H1 (cell line): ENCODE measurements around the gene TOM1L2. TPM values are rescaled to one million over a fixed set of nuclear protein-coding genes. Genes with fewer than 3 reads are reported as not detected.

Experiments used
- CBX5 ChIP-seq: fragments of 300-800, 300-1000 bp; sonication (generic); IDR thresholded peaks from 2 replicates; pipeline ENCODE4 v1.7.1; 2016; ENCODE audit warnings: antibody characterized with exemption, low read length, low read depth
- CBX8 ChIP-seq: fragments of 300-800, 300-1000 bp; sonication (generic); IDR thresholded peaks from 2 replicates; pipeline ENCODE4 v1.7.1; 2016; ENCODE audit warnings: low read depth, low read length, borderline replicate concordance
- CHD2 ChIP-seq: IDR thresholded peaks from 2 replicates; pipeline ENCODE4 v1.6.1; 2012; ENCODE audit warnings: low read length, improper control_type of control experiment
- CREB1 ChIP-seq: IDR thresholded peaks from 2 replicates; pipeline ENCODE4 v1.6.1; 2012; ENCODE audit warnings: inconsistent platforms
- FOSL1 ChIP-seq: IDR thresholded peaks from 2 replicates; pipeline ENCODE4 v1.6.1; 2011; ENCODE audit warnings: mild to moderate bottlenecking, low read depth, low read length, moderate library complexity; ENCODE audit not compliant: insufficient read depth
- GABPA ChIP-seq: IDR thresholded peaks from 2 replicates; pipeline ENCODE4 v1.6.1; 2011; ENCODE audit warnings: mild to moderate bottlenecking, low read length, moderate library complexity, borderline replicate concordance; ENCODE audit not compliant: insufficient read depth
- HDAC2 ChIP-seq, 2 experiments: fragments of 300-600 bp in 1 of 2; sonication (generic) in 1 of 2; IDR thresholded peaks; 2 replicates each; pipeline ENCODE4 v1.6.1; 2011 to 2012; ENCODE audit warnings: low read depth in 2 of 2, low read length in 2 of 2, mild to moderate bottlenecking in 2 of 2, moderate library complexity in 2 of 2, borderline replicate concordance in 1 of 2, inconsistent platforms in 1 of 2
- JUN ChIP-seq: IDR thresholded peaks from 2 replicates; pipeline ENCODE4 v1.6.1; 2011; ENCODE audit warnings: low read depth, mild to moderate bottlenecking, improper control_type of control experiment, low read length
- KDM4A ChIP-seq: IDR thresholded peaks from one replicate; pipeline ENCODE4 v1.7.1; 2012; ENCODE audit warnings: low read depth, mild to moderate bottlenecking, moderate library complexity, low read length, inconsistent platforms; ENCODE audit not compliant: severe bottlenecking
- KDM5A ChIP-seq: fragments of 200-600 bp; IDR thresholded peaks from 2 replicates; pipeline ENCODE4 v1.7.1; 2012; ENCODE audit warnings: mild to moderate bottlenecking, low read length, inconsistent platforms, mixed read lengths
- PHF8 ChIP-seq: fragments of 200-600 bp; sonication (generic); conservative IDR thresholded peaks from 2 replicates; pipeline ENCODE4 v1.7.1; 2012; ENCODE audit warnings: low read depth, mild to moderate bottlenecking, inconsistent platforms, low read length, moderate library complexity
- POLR2A ChIP-seq, 2 experiments: IDR thresholded peaks; 1 replicate in 1 of 2; 2 replicates in 1 of 2; pipeline ENCODE4 v1.6.1; 2011; ENCODE audit warnings: low read depth in 2 of 2, low read length in 2 of 2, mild to moderate bottlenecking in 2 of 2; ENCODE audit errors: control extremely low read depth in 1 of 2
- RBBP5 ChIP-seq: IDR thresholded peaks from 2 replicates; pipeline ENCODE4 v1.7.1; 2012; ENCODE audit warnings: low read depth, mild to moderate bottlenecking, inconsistent platforms, low read length, moderate library complexity, borderline replicate concordance
- RXRA ChIP-seq: IDR thresholded peaks from 2 replicates; pipeline ENCODE4 v1.6.1; 2011; ENCODE audit warnings: low read depth, mild to moderate bottlenecking, low read length, moderate library complexity; ENCODE audit not compliant: insufficient read depth
- SAP30 ChIP-seq: fragments of 300-600 bp; sonication (generic); IDR thresholded peaks from 2 replicates; pipeline ENCODE4 v1.7.1; 2012; ENCODE audit warnings: low read length, moderate library complexity, mild to moderate bottlenecking, inconsistent platforms; ENCODE audit not compliant: insufficient read depth, insufficient replicate concordance
- SIRT6 ChIP-seq: IDR thresholded peaks from one replicate; pipeline ENCODE4 v1.7.1; 2012; ENCODE audit warnings: low read length, inconsistent platforms
- SIX5 ChIP-seq: IDR thresholded peaks from 2 replicates; pipeline ENCODE4 v1.6.1; 2011; ENCODE audit warnings: mild to moderate bottlenecking, low read depth, low read length
- SP1 ChIP-seq: IDR thresholded peaks from 2 replicates; pipeline ENCODE4 v1.6.1; 2011; ENCODE audit warnings: low read depth, low read length
- SP2 ChIP-seq: IDR thresholded peaks from 2 replicates; pipeline ENCODE4 v1.6.1; 2012; ENCODE audit warnings: mild to moderate bottlenecking, low read length, inconsistent platforms
- SP4 ChIP-seq: IDR thresholded peaks from 2 replicates; pipeline ENCODE4 v1.6.1; 2012; ENCODE audit warnings: low read length, inconsistent platforms
- SUZ12 ChIP-seq: fragments of 200-600 bp; sonication (generic); IDR thresholded peaks from 2 replicates; pipeline ENCODE4 v1.6.1; 2012; ENCODE audit warnings: mild to moderate bottlenecking, inconsistent platforms, low read length, moderate library complexity, mixed read lengths
- TCF12 ChIP-seq: IDR thresholded peaks from 2 replicates; pipeline ENCODE4 v1.6.1; 2011; ENCODE audit warnings: low read depth, mild to moderate bottlenecking, low read length
- USF2 ChIP-seq: IDR thresholded peaks from 2 replicates; pipeline ENCODE4 v1.6.1; 2011; ENCODE audit warnings: low read length, improper control_type of control experiment
- YY1 ChIP-seq: IDR thresholded peaks from 2 replicates; pipeline ENCODE4 v1.6.1; 2011; ENCODE audit warnings: low read depth, mild to moderate bottlenecking, low read length
- polyA plus RNA-seq, 7 experiments: library from polyadenylated mRNA; depleted of rRNA in 3 of 7; stranded (reverse) in 5 of 7; unstranded in 2 of 7; fragments of >200 nt in 5 of 7; fragments of 200-250 nt in 2 of 7; gene quantifications; 1 replicate in 5 of 7; 2 replicates in 1 of 7; 4 replicates in 1 of 7; pipeline versions ENCODE4 v1.2.1 to v1.2.3, GENCODE V29; 2011 to 2013; ENCODE audit warnings: missing spikeins in 2 of 7, mixed read lengths in 2 of 7
- total RNA-seq: library from RNA; stranded (reverse); fragmentation: NEBNext Ultra II Directional; extraction: Animal tissue kit (Norgen Biotek cat#: 25700); gene quantifications from 2 replicates; pipeline ENCODE4 v1.2.1, GENCODE V29; 2021

TOM1L2 gene
- total and polyA plus RNA-seq, 2 of the 8 experiments (the other 6 are each of a cell fraction or from before 2014, with no cell fraction given): 2.0 to 3.4 TPM

- TF ChIP-seq TCF12 (0 out of 2 replicates have a peak, but pooled peaks have one; percentile 37), YY1 (no peak), SP1 (peak; percentile 100), CREB1 (peak; percentile 85), RXRA (no peak), SIX5 (no peak), SP2 (peak; percentile 99), HDAC2 (IDR thresholded peaks at IDR 0.05; ENCODE audit: borderline replicate concordance in 1 of 2, low read depth in 2 of 2, low read length in 2 of 2) (peak in 1 of 2 experiments; percentile 41; a peak in 1 of 4 replicates), RBBP5 (no peak), FOSL1 (no peak), POLR2A (IDR thresholded peaks at IDR 0.05; ENCODE audit: control extremely low read depth in 1 of 2, low read depth in 2 of 2, low read length in 2 of 2) (no peak), USF2 (peak; percentile 97), SAP30 (peak; percentile 97), SP4 (peak; percentile 98), CBX5 (no peak), CBX8 (no peak), KDM4A (peak; percentile 67), SIRT6 (no peak), CHD2 (peak; percentile 97), SUZ12 (no peak), JUN (no peak), GABPA (no peak), PHF8 (0 out of 2 replicates have a peak, but pooled peaks have one; percentile 19), KDM5A (no peak)
Measured at GRCh38 chr17:17972126-17972951, at the start of gene TOM1L2, which contains the start of gene DRC3 (continued).
